ENCODE measurements around the gene CARS2. TPM values are rescaled to one million over a fixed set of nuclear protein-coding genes. Genes with fewer than 3 reads are reported as not detected.

Gene CARS2
- total and polyA plus RNA-seq, 2 experiments from 2014 or later = 75.7 to 96.7 TPM

- no peaks in the 10 kb centered on the region for H3K4me1 ChIP-seq (ENCODE audit: insufficient read depth)
Measured at GRCh38 chr13:110643324-110643723, 62.6 kb downstream of the CARS2 start.

GRCh38 chr13:110642291-110642981 is 63.5 kb downstream of the CARS2 start:
- 80 to 85% methylated on average over 35 to 40 of the region's 40 CpGs for WGBS, 2 experiments (ENCODE audit: low coverage in 1 of 2, low lambda C conversion rate in 2 of 2, missing lambda C conversion rate in 2 of 2)
- Histone ChIP-seq H3K9ac (no peak overlapping the region), H2AFZ (no peak overlapping the region), H3K79me2 (ENCODE audit: insufficient read depth) (no peaks in the 10 kb centered on the region), H3K4me2 (ENCODE audit: unreplicated experiment) (no peak overlapping the region), H3K4me1 (ENCODE audit: insufficient read depth) (no peaks in the 10 kb centered on the region), H3K36me3 (ENCODE audit: low read depth) (peaks cover 34% of the 10 kb centered on the region; the same call in 1 of the 2 replicates), H3K9me2 (ENCODE audit: insufficient read depth) (no peaks in the 10 kb centered on the region), H3K9me3 (ENCODE audit: low read depth) (no peaks in the 10 kb centered on the region), H3K4me3 (no peak overlapping the region), H3K27ac (no peak overlapping the region), H3K27me3 (replicated peaks; ENCODE audit: insufficient read depth) (no peaks in the 10 kb centered on the region), H3F3A (ENCODE audit: insufficient read depth) (peaks cover 9% of the 10 kb centered on the region), H4K20me1 (ENCODE audit: insufficient read depth) (no peaks in the 10 kb centered on the region)
- TF ChIP-seq EZH2 (IDR thresholded peaks at IDR 0.05; ENCODE audit: insufficient read depth, poor library complexity, severe bottlenecking) (no peak), EZH2phosphoT487 (IDR thresholded peaks at IDR 0.05; ENCODE audit: insufficient read depth, low read depth) (no peak)
- no peak for DNase-seq
- in situ Hi-C loops (cut with MboI) = no loop called here

More at GRCh38 chr13:110643324-110643723, 62.6 kb downstream of the CARS2 start:
- no peak for DNase-seq
- H2AFZ ChIP-seq = no peak overlapping the region
- no peak overlapping the region for H3K9ac ChIP-seq
- H3K27ac ChIP-seq = no peak overlapping the region
- no peak overlapping the region for H3K4me3 ChIP-seq
- H3F3A ChIP-seq (ENCODE audit: insufficient read depth) = peaks cover 9% of the 10 kb centered on the region
- peaks cover 33% of the 10 kb centered on the region; the same call in 1 of the 2 replicates for H3K36me3 ChIP-seq (ENCODE audit: low read depth)
- H3K9me3 ChIP-seq (ENCODE audit: low read depth) = no peaks in the 10 kb centered on the region
- 75 to 83% methylated on average over 11 of the region's 11 CpGs for WGBS, 2 experiments (ENCODE audit: low coverage in 1 of 2, low lambda C conversion rate in 2 of 2, missing lambda C conversion rate in 2 of 2)
- in situ Hi-C loops (cut with MboI) = no loop called here
- H3K4me2 ChIP-seq (ENCODE audit: unreplicated experiment) = no peak overlapping the region
- no peaks in the 10 kb centered on the region for H3K9me2 ChIP-seq (ENCODE audit: insufficient read depth)
- TF ChIP-seq EZH2phosphoT487 (IDR thresholded peaks at IDR 0.05; ENCODE audit: insufficient read depth, low read depth) (no peak), EZH2 (IDR thresholded peaks at IDR 0.05; ENCODE audit: insufficient read depth, poor library complexity, severe bottlenecking) (no peak)
- H3K27me3 ChIP-seq (replicated peaks; ENCODE audit: insufficient read depth) = no peaks in the 10 kb centered on the region
- no peaks in the 10 kb centered on the region for H3K79me2 ChIP-seq (ENCODE audit: insufficient read depth)
- no peaks in the 10 kb centered on the region for H4K20me1 ChIP-seq (ENCODE audit: insufficient read depth)

GRCh38 chr13:110641055-110642015 is 64.6 kb downstream of the CARS2 start:
- Histone ChIP-seq H3K4me3 (no peak overlapping the region), H3K9me3 (ENCODE audit: low read depth) (no peaks in the 10 kb centered on the region), H3F3A (ENCODE audit: insufficient read depth) (peaks cover 9% of the 10 kb centered on the region), H2AFZ (no peak overlapping the region), H3K4me1 (ENCODE audit: insufficient read depth) (no peaks in the 10 kb centered on the region), H3K79me2 (ENCODE audit: insufficient read depth) (no peaks in the 10 kb centered on the region), H3K27ac (no peak overlapping the region), H3K9ac (no peak overlapping the region), H3K9me2 (ENCODE audit: insufficient read depth) (no peaks in the 10 kb centered on the region), H3K36me3 (ENCODE audit: low read depth) (peaks cover 44% of the 10 kb centered on the region; the same call in 1 of the 2 replicates), H3K27me3 (replicated peaks; ENCODE audit: insufficient read depth) (no peaks in the 10 kb centered on the region), H3K4me2 (ENCODE audit: unreplicated experiment) (no peak overlapping the region), H4K20me1 (ENCODE audit: insufficient read depth) (no peaks in the 10 kb centered on the region)
- in situ Hi-C loops (cut with MboI) = no loop called here
- 75% methylated on average over 29 of the region's 29 CpGs for WGBS, 2 experiments (ENCODE audit: low coverage in 1 of 2, low lambda C conversion rate in 2 of 2, missing lambda C conversion rate in 2 of 2)
- TF ChIP-seq EZH2phosphoT487 (IDR thresholded peaks at IDR 0.05; ENCODE audit: insufficient read depth, low read depth) (no peak), EZH2 (IDR thresholded peaks at IDR 0.05; ENCODE audit: insufficient read depth, poor library complexity, severe bottlenecking) (no peak)
- DNase-seq = peak; percentile 26

GRCh38 chr13:110640591-110641029 is 65.3 kb downstream of the CARS2 start:
- H4K20me1 ChIP-seq (ENCODE audit: insufficient read depth) = no peaks in the 10 kb centered on the region
- no peaks in the 10 kb centered on the region for H3K9me2 ChIP-seq (ENCODE audit: insufficient read depth)
- H3K79me2 ChIP-seq (ENCODE audit: insufficient read depth) = peaks cover 3% of the 10 kb centered on the region; the same call in 1 of the 2 replicates
- H3K4me1 ChIP-seq (ENCODE audit: insufficient read depth) = no peaks in the 10 kb centered on the region
- no peaks in the 10 kb centered on the region for H3K27me3 ChIP-seq (replicated peaks; ENCODE audit: insufficient read depth)
- H3F3A ChIP-seq (ENCODE audit: insufficient read depth) = peaks cover 9% of the 10 kb centered on the region
- H2AFZ ChIP-seq = no peak overlapping the region
- peaks cover 49% of the 10 kb centered on the region; the same call in 1 of the 2 replicates for H3K36me3 ChIP-seq (ENCODE audit: low read depth)
- H3K4me2 ChIP-seq (ENCODE audit: unreplicated experiment) = no peak overlapping the region
- no peak overlapping the region for H3K27ac ChIP-seq
- H3K9me3 ChIP-seq (ENCODE audit: low read depth) = no peaks in the 10 kb centered on the region
- WGBS, 2 experiments (ENCODE audit: low coverage in 1 of 2, low lambda C conversion rate in 2 of 2, missing lambda C conversion rate in 2 of 2) = 82% methylated on average over 13 of the region's 13 CpGs
- in situ Hi-C loops (cut with MboI) = no loop called here
- H3K4me3 ChIP-seq = no peak overlapping the region
- H3K9ac ChIP-seq = no peak overlapping the region
- DNase-seq = peak; percentile 23
- no peak for TF ChIP-seq EZH2 (IDR thresholded peaks at IDR 0.05; ENCODE audit: insufficient read depth, poor library complexity, severe bottlenecking)
- no peak for TF ChIP-seq EZH2phosphoT487 (IDR thresholded peaks at IDR 0.05; ENCODE audit: insufficient read depth, low read depth)
